ENCODE data around the gene BCO1.

- TF ChIP-seq POLR2AphosphoS5 (IDR thresholded peaks at IDR 0.05; ENCODE audit: low read depth, low read length), result no peak
- TF ChIP-seq POLR2A (IDR thresholded peaks at IDR 0.05; ENCODE audit: low read depth, low read length), result no peak
- TF ChIP-seq TAF1 (IDR thresholded peaks at IDR 0.05; ENCODE audit: borderline replicate concordance, low read depth, low read length), result no peak
Observed at GRCh38 chr16:81279392-81279791, 40.9 kb downstream of the BCO1 start.

Measured in GM12892 (cell line).